ENCODE measurements around the gene NOM1. TPM values are rescaled to one million over a fixed set of nuclear protein-coding genes. Genes with fewer than 3 reads are reported as not detected.
"Not testable (repeated sequence)": the region's sequence is repeated elsewhere in the genome, so short reads cannot be mapped to it uniquely, and the experiment has no call there.

NOM1 gene
- total and polyA plus RNA-seq, 2 experiments from 2014 or later = 9.0 to 9.7 TPM

- Histone ChIP-seq H3K36me3 (replicated peaks; ENCODE audit: insufficient read depth, low read depth) (no peaks in the 10 kb centered on the region), H3K27ac (no peak overlapping the region), H3K4me3 (no peak overlapping the region), H3K9me2 (replicated peaks; ENCODE audit: insufficient read depth) (no peaks in the 10 kb centered on the region), H3K79me2 (no peaks in the 10 kb centered on the region), H3K4me2 (no peak overlapping the region), H3K27me3 (no peaks in the 10 kb centered on the region), H4K20me1 (ENCODE audit: insufficient read depth, poor library complexity, severe bottlenecking) (no peaks in the 10 kb centered on the region), H3K9me3 (ENCODE audit: low read depth) (no peaks in the 10 kb centered on the region), H2AFZ (no peak overlapping the region), H3K4me1 (ENCODE audit: insufficient read depth) (no peaks in the 10 kb centered on the region)
- 78% methylated on average over 5 of the region's 5 CpGs for WGBS (ENCODE audit: low lambda C conversion rate, missing lambda C conversion rate)
- TF ChIP-seq, protein P1, sequence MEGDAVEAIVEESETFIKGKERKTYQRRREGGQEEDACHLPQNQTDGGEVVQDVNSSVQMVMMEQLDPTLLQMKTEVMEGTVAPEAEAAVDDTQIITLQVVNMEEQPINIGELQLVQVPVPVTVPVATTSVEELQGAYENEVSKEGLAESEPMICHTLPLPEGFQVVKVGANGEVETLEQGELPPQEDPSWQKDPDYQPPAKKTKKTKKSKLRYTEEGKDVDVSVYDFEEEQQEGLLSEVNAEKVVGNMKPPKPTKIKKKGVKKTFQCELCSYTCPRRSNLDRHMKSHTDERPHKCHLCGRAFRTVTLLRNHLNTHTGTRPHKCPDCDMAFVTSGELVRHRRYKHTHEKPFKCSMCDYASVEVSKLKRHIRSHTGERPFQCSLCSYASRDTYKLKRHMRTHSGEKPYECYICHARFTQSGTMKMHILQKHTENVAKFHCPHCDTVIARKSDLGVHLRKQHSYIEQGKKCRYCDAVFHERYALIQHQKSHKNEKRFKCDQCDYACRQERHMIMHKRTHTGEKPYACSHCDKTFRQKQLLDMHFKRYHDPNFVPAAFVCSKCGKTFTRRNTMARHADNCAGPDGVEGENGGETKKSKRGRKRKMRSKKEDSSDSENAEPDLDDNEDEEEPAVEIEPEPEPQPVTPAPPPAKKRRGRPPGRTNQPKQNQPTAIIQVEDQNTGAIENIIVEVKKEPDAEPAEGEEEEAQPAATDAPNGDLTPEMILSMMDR (IDR thresholded peaks at IDR 0.05; ENCODE audit: poor library complexity) = no peak
- no peak for TF ChIP-seq EZH2phosphoT487 (IDR thresholded peaks at IDR 0.05; ENCODE audit: low read depth, severe bottlenecking, unreplicated experiment)
- no peak for DNase-seq (ENCODE audit: low spot score)
These were observed 29.4 kb upstream of the NOM1 start for GRCh38 chr7:156920076-156920475.

GRCh38 chr7:156920487-156921373 is 28.8 kb upstream of the NOM1 start:
- 78% methylated on average over 24 of the region's 24 CpGs for WGBS (ENCODE audit: low lambda C conversion rate, missing lambda C conversion rate)
- not testable (repeated sequence) for H3K27me3 ChIP-seq; H2AFZ ChIP-seq; H3K4me2 ChIP-seq; H3K36me3 ChIP-seq (replicated peaks; ENCODE audit: insufficient read depth, low read depth); DNase-seq (ENCODE audit: low spot score); H3K4me3 ChIP-seq; H3K27ac ChIP-seq; H4K20me1 ChIP-seq (ENCODE audit: insufficient read depth, poor library complexity, severe bottlenecking); H3K4me1 ChIP-seq (ENCODE audit: insufficient read depth); H3K9me2 ChIP-seq (replicated peaks; ENCODE audit: insufficient read depth); H3K9me3 ChIP-seq (ENCODE audit: low read depth); H3K79me2 ChIP-seq

GRCh38 chr7:156922304-156922703 is 27.2 kb upstream of the NOM1 start:
- H4K20me1 ChIP-seq (ENCODE audit: insufficient read depth, poor library complexity, severe bottlenecking); H3K36me3 ChIP-seq (replicated peaks; ENCODE audit: insufficient read depth, low read depth); H3K27me3 ChIP-seq; H3K4me3 ChIP-seq; H2AFZ ChIP-seq; H3K4me2 ChIP-seq; H3K9me3 ChIP-seq (ENCODE audit: low read depth); H3K4me1 ChIP-seq (ENCODE audit: insufficient read depth); H3K9me2 ChIP-seq (replicated peaks; ENCODE audit: insufficient read depth); H3K27ac ChIP-seq; DNase-seq (ENCODE audit: low spot score); H3K79me2 ChIP-seq: not testable (repeated sequence)
- 75% methylated on average over 6 of the region's 6 CpGs for WGBS (ENCODE audit: low lambda C conversion rate, missing lambda C conversion rate)

DNA sequence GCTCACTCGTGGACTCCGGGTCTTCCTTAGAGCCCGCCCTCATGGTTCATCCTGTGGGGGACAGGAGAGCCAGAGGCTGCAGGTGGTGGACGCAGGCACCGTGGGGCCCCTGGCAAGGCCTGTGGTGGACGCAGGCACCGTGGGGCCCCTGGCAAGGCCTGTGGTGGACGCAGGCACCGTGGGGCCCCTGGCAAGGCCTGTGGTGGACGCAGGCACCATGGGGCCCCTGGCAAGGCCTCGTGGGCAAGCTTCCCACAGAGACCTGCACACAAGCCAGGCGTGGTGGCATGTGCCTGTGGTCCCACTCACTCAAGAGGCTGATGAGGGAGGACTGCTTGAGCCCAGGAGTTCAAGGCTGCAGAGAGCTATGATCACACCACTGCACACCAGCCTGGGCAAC is 23.7 kb upstream of the NOM1 start:
- not testable (repeated sequence) for H3K4me3 ChIP-seq; DNase-seq (ENCODE audit: low spot score); H3K36me3 ChIP-seq (replicated peaks; ENCODE audit: insufficient read depth, low read depth); H3K9me2 ChIP-seq (replicated peaks; ENCODE audit: insufficient read depth); H3K27me3 ChIP-seq; H2AFZ ChIP-seq; H3K4me1 ChIP-seq (ENCODE audit: insufficient read depth); H3K27ac ChIP-seq; H4K20me1 ChIP-seq (ENCODE audit: insufficient read depth, poor library complexity, severe bottlenecking); H3K9me3 ChIP-seq (ENCODE audit: low read depth); H3K4me2 ChIP-seq; H3K79me2 ChIP-seq
- WGBS (ENCODE audit: low lambda C conversion rate, missing lambda C conversion rate) = 92% methylated on average over 12 of the region's 12 CpGs

DNA sequence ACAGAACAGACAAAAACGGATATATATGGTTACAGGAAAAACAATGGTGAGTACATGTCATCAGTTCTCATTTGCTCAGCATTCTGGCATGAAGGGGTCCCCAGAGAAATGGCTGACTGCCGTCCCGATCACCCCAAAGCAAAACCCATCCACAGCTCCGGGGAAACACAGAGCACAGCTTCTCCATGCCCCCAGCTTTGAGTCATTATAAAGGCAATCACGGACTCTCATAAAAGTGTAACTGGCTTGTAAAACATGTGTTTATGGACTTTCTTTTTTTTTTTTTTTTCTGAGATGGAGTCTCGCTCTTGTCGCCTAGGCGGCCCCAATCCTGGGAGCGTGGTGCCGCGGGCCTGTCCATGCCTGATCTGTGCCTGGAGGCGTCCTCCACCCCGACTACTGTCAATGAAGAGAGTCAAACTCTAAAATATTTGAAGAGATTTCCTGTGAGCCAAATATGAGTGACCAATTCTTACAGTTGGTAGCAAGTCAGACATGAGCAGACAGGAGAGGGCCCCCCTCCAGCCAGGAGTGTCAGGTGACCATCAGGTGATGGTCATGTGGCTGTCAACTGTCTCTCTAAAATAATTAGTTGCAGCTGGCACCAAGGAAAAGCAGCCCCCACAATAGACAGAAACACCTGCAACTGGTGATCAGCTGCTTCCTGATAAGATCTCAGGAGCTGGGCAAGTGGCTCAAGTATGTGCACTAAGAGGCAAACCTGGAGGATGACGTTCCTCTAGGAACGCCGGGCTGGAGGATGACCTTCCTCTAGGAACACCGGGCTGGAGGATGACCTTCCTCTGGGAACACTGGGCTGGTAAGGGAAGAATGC is 21.7 kb upstream of the NOM1 start:
- no peaks in the 10 kb centered on the region for H4K20me1 ChIP-seq (ENCODE audit: insufficient read depth, poor library complexity, severe bottlenecking)
- H3K4me1 ChIP-seq (ENCODE audit: insufficient read depth) = peaks cover 5% of the 10 kb centered on the region
- TF ChIP-seq, protein P1 (IDR thresholded peaks at IDR 0.05; ENCODE audit: poor library complexity) = no peak
- TF ChIP-seq EZH2phosphoT487 (IDR thresholded peaks at IDR 0.05; ENCODE audit: low read depth, severe bottlenecking, unreplicated experiment) (no peak), EZH2 (IDR thresholded peaks at IDR 0.05; ENCODE audit: borderline replicate concordance) (no peak)
- H3K27me3 ChIP-seq = no peaks in the 10 kb centered on the region
- no peaks in the 10 kb centered on the region for H3K79me2 ChIP-seq
- WGBS (ENCODE audit: low lambda C conversion rate, missing lambda C conversion rate) = 50% methylated on average over 17 of the region's 17 CpGs
- H3K4me2 ChIP-seq = peak overlapping the region; percentile 63
- H3K9me3 ChIP-seq (ENCODE audit: low read depth) = no peaks in the 10 kb centered on the region
- H3K4me3 ChIP-seq = no peak overlapping the region
- no peaks in the 10 kb centered on the region for H3K36me3 ChIP-seq (replicated peaks; ENCODE audit: insufficient read depth, low read depth)
- no peaks in the 10 kb centered on the region for H3K9me2 ChIP-seq (replicated peaks; ENCODE audit: insufficient read depth)
- H3K27ac ChIP-seq = no peak overlapping the region
- no peak overlapping the region for H2AFZ ChIP-seq
- no peak for DNase-seq (ENCODE audit: low spot score)

Data from hepatocyte (in vitro differentiated cells).